Stimulated activated CD8-positive, alpha-beta memory T cell treated with anti-CD3 and anti-CD28 coated beads, Interleukin-12 subunit alpha, Interleukin-12 subunit beta, amount 100 ng/mL, for 24 hours (primary cell): ENCODE data around the gene ADAMTS14.
"Not testable (repeated sequence)": the region's sequence is repeated elsewhere in the genome, so short reads cannot be mapped to it uniquely, and the experiment has no call there.

Source experiments
- DNase-seq: peaks from one replicate; pipeline ENCODE4 v3.0.0-alpha.2; 2020; ENCODE audit errors: extremely low read depth

Gene ADAMTS14

GRCh38 chr10:70655316-70655715, 17.0 kb upstream of the ADAMTS14 start:
- no peak for DNase-seq

- peak; percentile 27 for DNase-seq
These were observed 15.8 kb upstream of the ADAMTS14 start for GRCh38 chr10:70656489-70656888.

GRCh38 chr10:70657041-70657440, 15.3 kb upstream of the ADAMTS14 start:
- DNase-seq, result no peak

GRCh38 chr10:70658582-70659136, 13.6 kb upstream of the ADAMTS14 start:
- DNase-seq, result no peak

- DNase-seq, result no peak
These were observed 13.0 kb upstream of the ADAMTS14 start for GRCh38 chr10:70659306-70659705.

- no peak for DNase-seq
These were observed 11.6 kb upstream of the ADAMTS14 start for GRCh38 chr10:70660722-70661121.

GRCh38 chr10:70661623-70662361, 10.5 kb upstream of the ADAMTS14 start:
- DNase-seq, result no peak

GRCh38 chr10:70662362-70663220, 9.7 kb upstream of the ADAMTS14 start:
- no peak for DNase-seq

- DNase-seq, result not testable (repeated sequence)
These were observed 8.6 kb upstream of the ADAMTS14 start for GRCh38 chr10:70663458-70664409.

GRCh38 chr10:70664702-70665195, 7.6 kb upstream of the ADAMTS14 start:
- no peak for DNase-seq

- DNase-seq, result no peak
These were observed 5.1 kb upstream of the ADAMTS14 start for GRCh38 chr10:70666960-70667798.

GRCh38 chr10:70667818-70668217, 4.5 kb upstream of the ADAMTS14 start:
- not testable (repeated sequence) for DNase-seq

GRCh38 chr10:70668454-70668970, 3.8 kb upstream of the ADAMTS14 start:
- no peak for DNase-seq

- DNase-seq, result no peak
These were observed 3.3 kb upstream of the ADAMTS14 start for GRCh38 chr10:70669015-70669414.

GRCh38 chr10:70669732-70670317, 2.5 kb upstream of the ADAMTS14 start:
- DNase-seq, result no peak

- DNase-seq, result no peak
These were observed 614 bp upstream of the ADAMTS14 start for GRCh38 chr10:70671619-70672164.

GRCh38 chr10:70673043-70673928, 980 bp downstream of the ADAMTS14 start:
- no peak for DNase-seq

- DNase-seq, result no peak
These were observed 1.7 kb downstream of the ADAMTS14 start for GRCh38 chr10:70673929-70674559.
